GM04503 (cell line): Measurements from ENCODE around the gene TFDP2.
"Not testable (repeated sequence)": the region's sequence is repeated elsewhere in the genome, so short reads cannot be mapped to it uniquely, and the experiment has no call there.

ENCODE experiments used
- DNase-seq: peaks from one replicate; pipeline ENCODE4 v3.0.0-alpha.2; 2012; ENCODE audit warnings: low read depth

The TFDP2 gene

GRCh38 chr3:141925677-141926076, 223.7 kb downstream of the TFDP2 start:
- not testable (repeated sequence) for DNase-seq

- no peak for DNase-seq
Measured at GRCh38 chr3:141921316-141921715, 228.0 kb downstream of the TFDP2 start.

GRCh38 chr3:141920701-141921100, 228.6 kb downstream of the TFDP2 start:
- DNase-seq = no peak

- no peak for DNase-seq
Measured at GRCh38 chr3:141915766-141916165, 233.6 kb downstream of the TFDP2 start.

- DNase-seq = no peak
Measured at GRCh38 chr3:141915016-141915415, 234.3 kb downstream of the TFDP2 start.

GRCh38 chr3:141914311-141914710, 235.0 kb downstream of the TFDP2 start:
- no peak for DNase-seq

GRCh38 chr3:141913150-141913811, 236.1 kb downstream of the TFDP2 start:
- peak; percentile 14 for DNase-seq

- DNase-seq = not testable (repeated sequence)
Measured at GRCh38 chr3:141909986-141910385, 239.4 kb downstream of the TFDP2 start.

- DNase-seq = no peak
Measured at GRCh38 chr3:141909408-141909807, 239.9 kb downstream of the TFDP2 start.

- DNase-seq = no peak
Measured at GRCh38 chr3:141905129-141905528, 244.2 kb downstream of the TFDP2 start.

GRCh38 chr3:141904203-141904602, 245.1 kb downstream of the TFDP2 start:
- DNase-seq = no peak

GRCh38 chr3:141901914-141902313, 247.4 kb downstream of the TFDP2 start:
- DNase-seq = no peak

GRCh38 chr3:141900343-141900742, 249.0 kb downstream of the TFDP2 start:
- DNase-seq = no peak

- DNase-seq = no peak
Measured at GRCh38 chr3:141898908-141899307, 250.4 kb downstream of the TFDP2 start.

GRCh38 chr3:141895731-141896130, 253.6 kb downstream of the TFDP2 start:
- no peak for DNase-seq

- peak; percentile 71 for DNase-seq
Measured at GRCh38 chr3:141894524-141895176, 254.7 kb downstream of the TFDP2 start.
